ENCODE results near the gene GUCY1A2.

- TF ChIP-seq TCF12 (IDR thresholded peaks at IDR 0.05; ENCODE audit: low read depth) (no peak), USF1 (IDR thresholded peaks at IDR 0.05) (no peak)
These were observed 204.5 kb downstream of the GUCY1A2 start for GRCh38 chr11:106813806-106814205.

All from Ishikawa (cell line).